Thoracic aorta (tissue), 2 donors: ENCODE data around the gene TRIM14. TPM values are rescaled to one million over a fixed set of nuclear protein-coding genes. Genes with fewer than 3 reads are reported as not detected.
"Not testable (repeated sequence)": the region's sequence is repeated elsewhere in the genome, so short reads cannot be mapped to it uniquely, and the experiment has no call there.

ENCODE experiments used
- ATAC-seq: fragments of 150-250 bp; one replicate; pipeline ENCODE4 v1.8.0; 2017; ENCODE audit warnings: low read depth; ENCODE audit not compliant: insufficient number of reproducible peaks, low FRiP score
- DNase-seq: peaks from one replicate; pipeline ENCODE4 v3.0.0-alpha.2; 2020; ENCODE audit warnings: low spot score
- H3K27ac ChIP-seq, 2 donors: fragments of 200-600 bp; sonication (generic); 1 replicate in 1 of 2; 2 replicates in 1 of 2; pipeline ENCODE4 v1.5.1; 2016; ENCODE audit warnings: mild to moderate bottlenecking in 2 of 2, moderate library complexity in 2 of 2
- H3K27me3 ChIP-seq: fragments of 200-600 bp; sonication (generic); replicated peaks from 2 replicates; pipeline ENCODE4 v1.6.0; 2016; ENCODE audit warnings: mild to moderate bottlenecking; ENCODE audit not compliant: insufficient read depth
- H3K36me3 ChIP-seq: fragments of 200-600 bp; sonication (generic); one replicate; pipeline ENCODE4 v1.5.1; 2016
- H3K4me1 ChIP-seq, 2 donors: fragments of 200-600 bp; sonication (generic); 1 replicate in 1 of 2; 2 replicates in 1 of 2; pipeline versions ENCODE4 v1.5.1 to v1.6.0; 2016; ENCODE audit warnings: low read depth in 2 of 2, mild to moderate bottlenecking in 1 of 2; ENCODE audit not compliant: control insufficient read depth in 1 of 2
- H3K4me3 ChIP-seq: fragments of 200-600 bp; sonication (generic); 2 replicates; pipeline ENCODE4 v1.5.1; 2016; ENCODE audit warnings: mild to moderate bottlenecking
- H3K9me3 ChIP-seq: fragments of 200-600 bp; sonication (generic); 2 replicates; pipeline ENCODE4 v1.5.1; 2016
- total RNA-seq, 2 donors: library from RNA; depleted of rRNA; stranded (reverse); fragments of >200 nt; gene quantifications; one replicate each; pipeline versions ENCODE4 v1.1.0 to v1.2.3, GENCODE V29; 2016
- TF ChIP-seq, protein P1 (sequence below): fragments of 200-600 bp; sonication (generic); IDR thresholded peaks from one replicate; pipeline ENCODE4 v1.5.1; 2019; ENCODE audit warnings: antibody characterized with exemption

The TRIM14 gene
- total RNA-seq, 2 donors from 2014 or later = 5.9 to 22.5 TPM

DNA sequence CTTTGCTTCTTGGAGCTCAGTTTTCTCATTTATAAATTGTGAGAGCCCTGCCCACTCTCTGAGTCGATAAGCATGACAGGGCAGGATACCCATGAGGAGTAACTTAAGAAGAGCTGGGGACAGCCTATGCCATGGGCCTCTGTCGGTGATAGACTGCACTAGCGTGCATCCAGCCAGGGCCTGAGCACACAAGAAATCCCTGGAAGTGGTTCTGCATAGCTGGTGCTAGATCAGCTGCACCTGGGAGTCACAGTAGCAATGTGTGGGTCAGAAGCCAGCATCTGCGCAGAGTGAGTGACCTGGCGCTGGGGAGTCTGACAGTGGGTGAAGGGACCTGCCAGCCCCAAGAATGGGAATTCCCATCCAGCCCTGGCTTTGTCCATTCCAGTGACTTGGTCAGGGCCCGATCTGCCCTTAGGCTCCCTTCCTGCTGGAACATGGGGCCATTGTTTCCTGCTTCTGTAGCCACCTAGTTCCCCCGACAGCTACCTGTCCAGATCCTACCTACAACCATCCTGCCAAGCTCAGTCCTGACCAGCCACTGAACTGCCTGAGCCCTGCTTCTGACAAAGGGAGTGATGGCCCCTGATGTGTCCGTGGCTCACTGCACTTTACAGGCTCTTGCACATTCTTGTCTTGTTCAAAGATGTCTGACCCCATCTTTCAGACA lies 98.4 kb downstream of the TRIM14 start:
- Histone ChIP-seq H3K4me1 (peaks cover 6 to 18% of the 10 kb centered on the region in 2 donors), H3K36me3 (peaks cover 13% of the 10 kb centered on the region), H3K27me3 (no peaks in the 10 kb centered on the region), H3K4me3 (no peak overlapping the region), H3K27ac (no peak overlapping the region), H3K9me3 (no peaks in the 10 kb centered on the region)
- DNase-seq (no peak), ATAC-seq (no peak)
- TF ChIP-seq, protein P1, sequence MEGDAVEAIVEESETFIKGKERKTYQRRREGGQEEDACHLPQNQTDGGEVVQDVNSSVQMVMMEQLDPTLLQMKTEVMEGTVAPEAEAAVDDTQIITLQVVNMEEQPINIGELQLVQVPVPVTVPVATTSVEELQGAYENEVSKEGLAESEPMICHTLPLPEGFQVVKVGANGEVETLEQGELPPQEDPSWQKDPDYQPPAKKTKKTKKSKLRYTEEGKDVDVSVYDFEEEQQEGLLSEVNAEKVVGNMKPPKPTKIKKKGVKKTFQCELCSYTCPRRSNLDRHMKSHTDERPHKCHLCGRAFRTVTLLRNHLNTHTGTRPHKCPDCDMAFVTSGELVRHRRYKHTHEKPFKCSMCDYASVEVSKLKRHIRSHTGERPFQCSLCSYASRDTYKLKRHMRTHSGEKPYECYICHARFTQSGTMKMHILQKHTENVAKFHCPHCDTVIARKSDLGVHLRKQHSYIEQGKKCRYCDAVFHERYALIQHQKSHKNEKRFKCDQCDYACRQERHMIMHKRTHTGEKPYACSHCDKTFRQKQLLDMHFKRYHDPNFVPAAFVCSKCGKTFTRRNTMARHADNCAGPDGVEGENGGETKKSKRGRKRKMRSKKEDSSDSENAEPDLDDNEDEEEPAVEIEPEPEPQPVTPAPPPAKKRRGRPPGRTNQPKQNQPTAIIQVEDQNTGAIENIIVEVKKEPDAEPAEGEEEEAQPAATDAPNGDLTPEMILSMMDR = no peak

DNA sequence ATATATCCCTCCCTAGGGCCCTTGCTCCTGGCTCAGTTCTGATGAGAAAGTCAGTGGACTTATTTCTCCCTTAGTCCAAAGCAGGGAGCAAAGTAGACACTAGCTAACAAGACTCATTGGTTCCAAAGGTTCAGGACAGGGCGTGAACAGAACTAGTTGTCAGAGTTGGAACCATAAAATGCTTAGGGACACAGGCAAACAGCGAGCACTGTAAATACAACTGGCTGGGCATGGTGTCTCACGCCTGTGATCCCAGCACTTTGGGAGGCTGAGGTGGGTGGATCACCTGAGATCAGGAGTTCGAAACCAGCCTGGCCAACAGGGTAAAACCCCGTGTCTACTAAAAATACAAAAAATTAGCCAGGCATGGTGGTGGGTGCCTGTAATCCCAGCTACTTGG lies 99.2 kb downstream of the TRIM14 start:
- not testable (repeated sequence) for ATAC-seq

More for the DNA sequence above, 99.2 kb downstream of the TRIM14 start:
- DNase-seq, H3K9me3 ChIP-seq, H3K27me3 ChIP-seq, H3K4me3 ChIP-seq, H3K27ac ChIP-seq: not testable (repeated sequence)
- Histone ChIP-seq H3K4me1 (peaks cover 6 to 18% of the 10 kb centered on the region in 2 donors), H3K36me3 (peaks cover 20% of the 10 kb centered on the region)

Other genes starting within 250 kb of the TRIM14 start
- 10 to 100 TPM; 22.2 to 28.6 TPM for gene TRMO, start 196.7 kb downstream of the TRIM14 start, total RNA-seq
- under 1 TPM in 1 of 2 donors, not detected in 1; 0.42 TPM for gene HEMGN, start 181.1 kb downstream of the TRIM14 start, total RNA-seq
- gene ANP32B, start 135.9 kb downstream of the TRIM14 start, total RNA-seq = 10 to 100 TPM; 23.3 to 65.7 TPM
- gene NANS, start 62.5 kb downstream of the TRIM14 start, total RNA-seq = 10 to 100 TPM; 60.9 to 73.1 TPM
- 1 to 10 TPM; 1.2 to 3.1 TPM for gene CORO2A, start 73.4 kb upstream of the TRIM14 start, total RNA-seq
- 10 to 100 TPM; 22.3 to 23.7 TPM for gene TBC1D2, start 136.4 kb upstream of the TRIM14 start, total RNA-seq